Neural crest cell (in vitro differentiated cells): Measurements from ENCODE around the gene POLR2A. TPM values are rescaled to one million over a fixed set of nuclear protein-coding genes. Genes with fewer than 3 reads are reported as not detected.
A peak's percentile ranks its signal among the peaks of the same experiment; 100 is the strongest.
"Not testable (repeated sequence)": the region's sequence is repeated elsewhere in the genome, so short reads cannot be mapped to it uniquely, and the experiment has no call there.

ENCODE experiments used
- DNase-seq: peaks from one replicate; pipeline ENCODE4 v3.0.0; 2021; ENCODE audit warnings: low read depth, mixed read lengths, low spot score
- H3K27ac Mint-ChIP-seq: one replicate; pipeline ENCODE4 v1.8.0; 2021; ENCODE audit warnings: mild to moderate bottlenecking, mixed read lengths; ENCODE audit not compliant: unreplicated experiment
- H3K27me3 Mint-ChIP-seq: 2 replicates; pipeline ENCODE4 v1.8.0; 2021; ENCODE audit warnings: low read depth, mild to moderate bottlenecking, mixed read lengths
- H3K36me3 Mint-ChIP-seq: 2 replicates; pipeline ENCODE4 v1.8.0; 2021; ENCODE audit warnings: low read depth, mild to moderate bottlenecking, mixed read lengths
- H3K4me1 Mint-ChIP-seq: 2 replicates; pipeline ENCODE4 v1.8.0; 2021; ENCODE audit warnings: mixed read lengths
- H3K4me3 Mint-ChIP-seq: one replicate; pipeline ENCODE4 v1.8.0; 2021; ENCODE audit warnings: mild to moderate bottlenecking, mixed read lengths
- H3K9me3 Mint-ChIP-seq: 2 replicates; pipeline ENCODE4 v1.8.0; 2021; ENCODE audit warnings: mixed read lengths
- CTCF ChIP-seq: fragments of 200-600 bp; sonication (generic); conservative IDR thresholded peaks from 2 replicates; pipeline ENCODE4 v1.5.0; 2021; ENCODE audit warnings: antibody characterized with exemption, mild to moderate bottlenecking
- total RNA-seq: library from RNA; stranded (reverse); gene quantifications from 2 replicates; pipeline ENCODE4 v1.2.1, GENCODE V29; 2021

The POLR2A gene
- total RNA-seq, 1 donor from 2014 or later: 181 TPM

- H3K4me1 Mint-ChIP-seq: peaks cover 14% of the 10 kb centered on the region
- no peak overlapping the region for H3K27ac Mint-ChIP-seq
- no peak for TF ChIP-seq CTCF
- H3K9me3 Mint-ChIP-seq: no peaks in the 10 kb centered on the region
- H3K27me3 Mint-ChIP-seq: no peaks in the 10 kb centered on the region
- H3K36me3 Mint-ChIP-seq: no peaks in the 10 kb centered on the region
- no peak overlapping the region for H3K4me3 Mint-ChIP-seq
- no peak for DNase-seq
Observed at GRCh38 chr17:7468290-7468689, 15.9 kb upstream of the POLR2A start.

- no peak for TF ChIP-seq CTCF
- Mint-ChIP-seq H3K4me1 (peaks cover 14% of the 10 kb centered on the region), H3K9me3 (no peaks in the 10 kb centered on the region), H3K4me3 (no peak overlapping the region), H3K36me3 (no peaks in the 10 kb centered on the region), H3K27ac (no peak overlapping the region), H3K27me3 (no peaks in the 10 kb centered on the region)
- no peak for DNase-seq
Observed at GRCh38 chr17:7468804-7469389, 15.3 kb upstream of the POLR2A start.

GRCh38 chr17:7469843-7470242, 14.3 kb upstream of the POLR2A start:
- not testable (repeated sequence) for H3K27ac Mint-ChIP-seq, H3K27me3 Mint-ChIP-seq, DNase-seq

GRCh38 chr17:7470457-7470973, 13.7 kb upstream of the POLR2A start:
- H3K36me3 Mint-ChIP-seq, DNase-seq, H3K9me3 Mint-ChIP-seq, H3K4me3 Mint-ChIP-seq, H3K27ac Mint-ChIP-seq, H3K27me3 Mint-ChIP-seq: not testable (repeated sequence)
- H3K4me1 Mint-ChIP-seq: peaks cover 14% of the 10 kb centered on the region

More at GRCh38 chr17:7469843-7470242, 14.3 kb upstream of the POLR2A start:
- not testable (repeated sequence) for H3K9me3 Mint-ChIP-seq, H3K36me3 Mint-ChIP-seq, H3K4me3 Mint-ChIP-seq
- peaks cover 14% of the 10 kb centered on the region for H3K4me1 Mint-ChIP-seq

- DNase-seq: no peak
- H3K36me3 Mint-ChIP-seq: no peaks in the 10 kb centered on the region
- H3K4me1 Mint-ChIP-seq: peaks cover 21% of the 10 kb centered on the region
- no peaks in the 10 kb centered on the region for H3K27me3 Mint-ChIP-seq
- TF ChIP-seq CTCF: no peak
- no peak overlapping the region for H3K4me3 Mint-ChIP-seq
- H3K9me3 Mint-ChIP-seq: no peaks in the 10 kb centered on the region
- peak overlapping the region; percentile 75 for H3K27ac Mint-ChIP-seq
Observed at GRCh38 chr17:7471729-7472128, 12.4 kb upstream of the POLR2A start.

GRCh38 chr17:7474767-7475166, 9.4 kb upstream of the POLR2A start:
- H3K4me1 Mint-ChIP-seq: peaks cover 24% of the 10 kb centered on the region
- H3K36me3 Mint-ChIP-seq, DNase-seq, H3K27me3 Mint-ChIP-seq, H3K27ac Mint-ChIP-seq, H3K9me3 Mint-ChIP-seq, H3K4me3 Mint-ChIP-seq: not testable (repeated sequence)

- no peak for DNase-seq
- Mint-ChIP-seq H3K27me3 (no peaks in the 10 kb centered on the region), H3K4me3 (peak overlapping the region; percentile 94), H3K4me1 (peaks cover 34% of the 10 kb centered on the region), H3K36me3 (no peaks in the 10 kb centered on the region), H3K27ac (peak overlapping the region; percentile 2), H3K9me3 (no peaks in the 10 kb centered on the region)
- no peak for TF ChIP-seq CTCF
Observed at GRCh38 chr17:7475764-7476422, 8.3 kb upstream of the POLR2A start.
